G401.6 (cell line): ENCODE measurements around the gene ZNF253.
"Not testable (repeated sequence)": the region's sequence is repeated elsewhere in the genome, so short reads cannot be mapped to it uniquely, and the experiment has no call there.

Experiments used
- FAIRE-seq: peaks from 2 replicates; lab custom pipeline; 2012; peaks lifted over from hg19 to GRCh38; lab: Jason Lieb, UNC

The ZNF253 gene

GRCh38 chr19:19865750-19866610, at the start of gene ZNF253:
TSS of gene ZNF253 (plus strand) at chr19:19865882. CDS start at chr19:19865997, 115 bp downstream.
- FAIRE-seq: peak; percentile 23

- FAIRE-seq: no peak
Observed at GRCh38 chr19:19816679-19817078, 49.0 kb upstream of the ZNF253 start.

- no peak for FAIRE-seq
Observed at GRCh38 chr19:19817357-19817756, 48.3 kb upstream of the ZNF253 start.

GRCh38 chr19:19820774-19821320, 44.8 kb upstream of the ZNF253 start:
- no peak for FAIRE-seq

- FAIRE-seq: no peak
Observed at GRCh38 chr19:19821366-19821951, 44.2 kb upstream of the ZNF253 start, which contains the start of gene ZNF506. TSS of gene ZNF506 (minus strand) at chr19:19821750. CDS start at chr19:19821603, 147 bp downstream.

- FAIRE-seq: not testable (repeated sequence)
Observed at GRCh38 chr19:19821976-19822375, 43.7 kb upstream of the ZNF253 start.

- FAIRE-seq: no peak
Observed at GRCh38 chr19:19823916-19824315, 41.8 kb upstream of the ZNF253 start.

GRCh38 chr19:19826875-19827274, 38.8 kb upstream of the ZNF253 start:
- FAIRE-seq: no peak

GRCh38 chr19:19835560-19836038, 30.1 kb upstream of the ZNF253 start:
- no peak for FAIRE-seq

GRCh38 chr19:19847781-19848180, 17.9 kb upstream of the ZNF253 start:
- FAIRE-seq: no peak

GRCh38 chr19:19849056-19849455, 16.6 kb upstream of the ZNF253 start:
- FAIRE-seq: no peak

- not testable (repeated sequence) for FAIRE-seq
Observed at GRCh38 chr19:19851740-19852139, 13.9 kb upstream of the ZNF253 start.

GRCh38 chr19:19858751-19859150, 6.9 kb upstream of the ZNF253 start:
- no peak for FAIRE-seq

- no peak for FAIRE-seq
Observed at GRCh38 chr19:19860756-19861390, 4.8 kb upstream of the ZNF253 start.

GRCh38 chr19:19866611-19867248, 1.0 kb downstream of the ZNF253 start:
- no peak for FAIRE-seq

GRCh38 chr19:19870086-19870485, 4.4 kb downstream of the ZNF253 start:
- FAIRE-seq: not testable (repeated sequence)

- FAIRE-seq: no peak
Observed at GRCh38 chr19:19871932-19872331, 6.2 kb downstream of the ZNF253 start.

- FAIRE-seq: no peak
Observed at GRCh38 chr19:19873381-19873780, 7.7 kb downstream of the ZNF253 start.

GRCh38 chr19:19877724-19878123, 12.0 kb downstream of the ZNF253 start:
- FAIRE-seq: no peak

- peak; percentile 79 for FAIRE-seq
Observed at GRCh38 chr19:19884583-19884982, 18.9 kb downstream of the ZNF253 start.

GRCh38 chr19:19892055-19892941, 26.6 kb downstream of the ZNF253 start:
- not testable (repeated sequence) for FAIRE-seq
